T-helper 2 cell treated with Interferon-gamma antibody and Interleukin-4, amounts not matched to agents 5 μg/mL and 100 μg/mL, for 36 hours (primary cell): Measurements from ENCODE around the gene RMI2.
A peak's percentile ranks its signal among the peaks of the same experiment; 100 is the strongest.
"Not testable (repeated sequence)": the region's sequence is repeated elsewhere in the genome, so short reads cannot be mapped to it uniquely, and the experiment has no call there.

Source experiments
- DNase-seq: peaks from one replicate; pipeline ENCODE4 v3.0.0; 2021; ENCODE audit warnings: low spot score
- H3K27ac Mint-ChIP-seq: one replicate; pipeline ENCODE4 v1.8.0; 2021; ENCODE audit warnings: mild to moderate bottlenecking, mixed read lengths
- H3K27me3 Mint-ChIP-seq: one replicate; pipeline ENCODE4 v1.8.0; 2021; ENCODE audit warnings: low read depth, mixed read lengths
- H3K36me3 Mint-ChIP-seq: one replicate; pipeline ENCODE4 v1.8.0; 2021; ENCODE audit warnings: low read depth, mixed read lengths
- H3K4me1 Mint-ChIP-seq: one replicate; pipeline ENCODE4 v1.8.0; 2021; ENCODE audit warnings: low read depth, mixed read lengths
- H3K4me3 Mint-ChIP-seq: one replicate; pipeline ENCODE4 v1.8.0; 2022; ENCODE audit warnings: mild to moderate bottlenecking, moderate library complexity, mixed read lengths
- H3K9me3 Mint-ChIP-seq: one replicate; pipeline ENCODE4 v1.8.0; 2021; ENCODE audit warnings: mixed read lengths

Gene RMI2

GRCh38 chr16:11345040-11345862 is at the start of gene RMI2:
Gene RMI2, plus strand, starts transcription at chr16:11345459. Its CDS starts 13 bp downstream, at chr16:11345472.
- H3K27me3 Mint-ChIP-seq = no peaks in the 10 kb centered on the region
- peaks cover 45% of the 10 kb centered on the region for H3K4me1 Mint-ChIP-seq

GRCh38 chr16:11295672-11296071 is 49.6 kb upstream of the RMI2 start:
- H3K4me3 Mint-ChIP-seq = no peak overlapping the region
- H3K27ac Mint-ChIP-seq = no peak overlapping the region
- no peaks in the 10 kb centered on the region for H3K36me3 Mint-ChIP-seq
- peaks cover 35% of the 10 kb centered on the region for H3K4me1 Mint-ChIP-seq
- no peak for DNase-seq
- H3K27me3 Mint-ChIP-seq = peaks cover 3% of the 10 kb centered on the region
- no peaks in the 10 kb centered on the region for H3K9me3 Mint-ChIP-seq

More at GRCh38 chr16:11345040-11345862, at the start of gene RMI2:
- Mint-ChIP-seq H3K36me3 (peaks cover 12% of the 10 kb centered on the region), H3K4me3 (peak within 1 kb of the TSS; percentile 98), H3K27ac (peak within 1 kb of the TSS; percentile 84), H3K9me3 (no peaks in the 10 kb centered on the region)
- peak; percentile 98 for DNase-seq

GRCh38 chr16:11296351-11296705 is 48.9 kb upstream of the RMI2 start:
- no peaks in the 10 kb centered on the region for H3K9me3 Mint-ChIP-seq
- peaks cover 3% of the 10 kb centered on the region for H3K27me3 Mint-ChIP-seq

GRCh38 chr16:11296706-11297491 is 48.4 kb upstream of the RMI2 start:
- Mint-ChIP-seq H3K36me3 (no peaks in the 10 kb centered on the region), H3K4me1 (peaks cover 35% of the 10 kb centered on the region), H3K9me3 (no peaks in the 10 kb centered on the region), H3K4me3 (peak overlapping the region; percentile 71), H3K27ac (peak overlapping the region; percentile 69), H3K27me3 (peaks cover 3% of the 10 kb centered on the region)
- no peak for DNase-seq

More at GRCh38 chr16:11296351-11296705, 48.9 kb upstream of the RMI2 start:
- DNase-seq = no peak
- Mint-ChIP-seq H3K4me3 (no peak overlapping the region), H3K27ac (no peak overlapping the region), H3K4me1 (peaks cover 35% of the 10 kb centered on the region), H3K36me3 (no peaks in the 10 kb centered on the region)

GRCh38 chr16:11297492-11298142 is 47.6 kb upstream of the RMI2 start:
- H3K36me3 Mint-ChIP-seq = no peaks in the 10 kb centered on the region
- peaks cover 3% of the 10 kb centered on the region for H3K27me3 Mint-ChIP-seq
- H3K4me3 Mint-ChIP-seq = peak overlapping the region; percentile 71
- H3K4me1 Mint-ChIP-seq = peaks cover 35% of the 10 kb centered on the region
- no peaks in the 10 kb centered on the region for H3K9me3 Mint-ChIP-seq
- peak; percentile 67 for DNase-seq
- peak overlapping the region; percentile 69 for H3K27ac Mint-ChIP-seq

GRCh38 chr16:11298143-11298900 is 46.9 kb upstream of the RMI2 start:
- H3K27ac Mint-ChIP-seq = no peak overlapping the region
- peak overlapping the region; percentile 71 for H3K4me3 Mint-ChIP-seq
- no peaks in the 10 kb centered on the region for H3K36me3 Mint-ChIP-seq

GRCh38 chr16:11298950-11299547 is 46.2 kb upstream of the RMI2 start:
- not testable (repeated sequence) for H3K9me3 Mint-ChIP-seq, H3K27me3 Mint-ChIP-seq, DNase-seq, H3K27ac Mint-ChIP-seq, H3K4me3 Mint-ChIP-seq, H3K36me3 Mint-ChIP-seq
- peaks cover 30% of the 10 kb centered on the region for H3K4me1 Mint-ChIP-seq

More at GRCh38 chr16:11298143-11298900, 46.9 kb upstream of the RMI2 start:
- no peak for DNase-seq
- Mint-ChIP-seq H3K27me3 (peaks cover 3% of the 10 kb centered on the region), H3K9me3 (no peaks in the 10 kb centered on the region), H3K4me1 (peaks cover 35% of the 10 kb centered on the region)

GRCh38 chr16:11299865-11300559 is 45.2 kb upstream of the RMI2 start:
- DNase-seq = no peak
- Mint-ChIP-seq H3K27ac (no peak overlapping the region), H3K36me3 (no peaks in the 10 kb centered on the region), H3K4me3 (no peak overlapping the region), H3K4me1 (peaks cover 28% of the 10 kb centered on the region), H3K27me3 (peaks cover under 1% of the 10 kb centered on the region), H3K9me3 (no peaks in the 10 kb centered on the region)

GRCh38 chr16:11300560-11300892 is 44.7 kb upstream of the RMI2 start:
- Mint-ChIP-seq H3K4me1 (peaks cover 27% of the 10 kb centered on the region), H3K27ac (no peak overlapping the region), H3K27me3 (no peaks in the 10 kb centered on the region), H3K4me3 (no peak overlapping the region), H3K9me3 (no peaks in the 10 kb centered on the region), H3K36me3 (no peaks in the 10 kb centered on the region)
- no peak for DNase-seq

- Mint-ChIP-seq H3K27me3 (no peaks in the 10 kb centered on the region), H3K9me3 (no peaks in the 10 kb centered on the region), H3K4me1 (peaks cover 25% of the 10 kb centered on the region), H3K4me3 (no peak overlapping the region), H3K27ac (no peak overlapping the region), H3K36me3 (no peaks in the 10 kb centered on the region)
- no peak for DNase-seq
Observed at GRCh38 chr16:11301645-11302501, 43.4 kb upstream of the RMI2 start.

GRCh38 chr16:11302977-11303376 is 42.3 kb upstream of the RMI2 start:
- H3K4me3 Mint-ChIP-seq = no peak overlapping the region

More at GRCh38 chr16:11302977-11303376, 42.3 kb upstream of the RMI2 start:
- no peaks in the 10 kb centered on the region for H3K9me3 Mint-ChIP-seq
- no peak for DNase-seq
- H3K27ac Mint-ChIP-seq = no peak overlapping the region
- no peaks in the 10 kb centered on the region for H3K36me3 Mint-ChIP-seq
- peaks cover 16% of the 10 kb centered on the region for H3K4me1 Mint-ChIP-seq
- H3K27me3 Mint-ChIP-seq = no peaks in the 10 kb centered on the region
